H1 (cell line): ENCODE measurements around the gene DIDO1. TPM values are rescaled to one million over a fixed set of nuclear protein-coding genes. Genes with fewer than 3 reads are reported as not detected.

Source experiments
- BACH1 ChIP-seq: IDR thresholded peaks from 2 replicates; pipeline ENCODE4 v1.6.1; 2012; ENCODE audit warnings: low read length, improper control_type of control experiment
- JUN ChIP-seq: IDR thresholded peaks from 2 replicates; pipeline ENCODE4 v1.6.1; 2011; ENCODE audit warnings: low read depth, mild to moderate bottlenecking, improper control_type of control experiment, low read length
- KDM4A ChIP-seq: IDR thresholded peaks from one replicate; pipeline ENCODE4 v1.7.1; 2012; ENCODE audit warnings: low read depth, mild to moderate bottlenecking, moderate library complexity, low read length, inconsistent platforms; ENCODE audit not compliant: severe bottlenecking
- NANOG ChIP-seq: IDR thresholded peaks from 2 replicates; pipeline ENCODE4 v1.6.1; 2011; ENCODE audit warnings: low read length, low read depth, mild to moderate bottlenecking, inconsistent platforms; ENCODE audit not compliant: insufficient read depth, poor library complexity, severe bottlenecking
- NRF1 ChIP-seq: IDR thresholded peaks from 2 replicates; pipeline ENCODE4 v1.6.1; 2011; ENCODE audit warnings: mild to moderate bottlenecking, low read depth, low read length, improper control_type of control experiment
- POU5F1 ChIP-seq: IDR thresholded peaks from 2 replicates; pipeline ENCODE4 v1.6.1; 2011; ENCODE audit warnings: low read depth, mild to moderate bottlenecking, low read length, moderate library complexity
- RXRA ChIP-seq: IDR thresholded peaks from 2 replicates; pipeline ENCODE4 v1.6.1; 2011; ENCODE audit warnings: low read depth, mild to moderate bottlenecking, low read length, moderate library complexity; ENCODE audit not compliant: insufficient read depth
- ZNF274 ChIP-seq: IDR thresholded peaks from 2 replicates; pipeline ENCODE4 v1.7.0; 2012; ENCODE audit warnings: low read length, borderline replicate concordance; ENCODE audit errors: extremely low read depth
- polyA plus RNA-seq, 7 experiments: library from polyadenylated mRNA; depleted of rRNA in 3 of 7; stranded (reverse) in 5 of 7; unstranded in 2 of 7; fragments of >200 nt in 5 of 7; fragments of 200-250 nt in 2 of 7; gene quantifications; 1 replicate in 5 of 7; 2 replicates in 1 of 7; 4 replicates in 1 of 7; pipeline versions ENCODE4 v1.2.1 to v1.2.3, GENCODE V29; 2011 to 2013; ENCODE audit warnings: missing spikeins in 2 of 7, mixed read lengths in 2 of 7
- total RNA-seq: library from RNA; stranded (reverse); fragmentation: NEBNext Ultra II Directional; extraction: Animal tissue kit (Norgen Biotek cat#: 25700); gene quantifications from 2 replicates; pipeline ENCODE4 v1.2.1, GENCODE V29; 2021
- TF ChIP-seq, protein P1 (sequence below): IDR thresholded peaks from 2 replicates; pipeline ENCODE4 v1.6.1; 2012; ENCODE audit warnings: inconsistent platforms

Gene DIDO1
- total and polyA plus RNA-seq, 2 of the 8 experiments (the other 6 are each of a cell fraction or from before 2014, with no cell fraction given), result 53.6 to 82.8 TPM

DNA sequence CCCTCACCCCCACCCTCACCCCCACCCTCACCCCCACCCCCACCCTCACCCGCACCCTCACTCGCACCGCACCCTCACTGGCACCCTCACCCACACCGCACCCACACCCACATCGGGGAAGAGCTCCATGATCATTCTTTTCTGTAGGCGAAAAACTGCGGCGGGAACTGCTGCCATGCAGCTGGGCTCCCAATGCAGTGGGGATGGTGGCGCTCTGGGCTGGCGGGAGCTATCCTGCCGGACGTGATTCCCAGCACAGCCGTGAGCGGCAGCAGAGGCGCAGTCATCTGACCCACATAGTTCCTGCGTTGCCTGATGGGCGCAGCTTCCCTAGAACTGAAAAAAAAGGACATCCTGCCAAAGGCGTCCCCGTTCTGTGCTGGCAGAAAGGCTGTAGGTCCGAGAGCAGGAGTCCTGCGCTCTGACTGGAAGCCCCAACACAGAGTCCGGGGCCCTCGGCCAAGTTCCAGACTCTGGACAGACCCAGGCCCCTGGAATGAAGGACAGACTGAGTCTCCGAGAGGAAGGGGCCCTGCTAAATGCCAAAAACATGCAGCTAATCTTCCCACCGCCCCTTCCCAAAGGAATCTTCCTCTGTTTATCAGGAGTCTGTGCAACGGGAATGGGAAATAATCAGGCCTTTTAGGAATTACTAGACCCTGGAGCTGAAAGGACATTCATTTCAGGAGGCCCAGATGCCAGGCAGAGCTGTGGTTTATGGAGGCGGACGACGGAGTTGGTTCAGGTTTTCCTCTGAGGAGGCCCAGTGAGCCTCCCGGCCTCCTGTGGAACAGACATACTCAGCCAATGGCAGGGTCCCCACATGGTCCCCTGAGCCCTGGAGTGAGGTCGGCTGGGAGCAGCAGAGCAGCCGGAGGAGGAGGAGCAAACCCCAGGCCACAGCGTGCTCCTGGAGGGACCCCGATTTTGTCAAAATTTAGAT lies 50.6 kb downstream of the DIDO1 start (continued):
- TF ChIP-seq BACH1 (no peak), ZNF274 (no peak), KDM4A (no peak), NRF1 (no peak), NANOG (no peak), RXRA (no peak), POU5F1 (no peak), JUN (no peak)
- TF ChIP-seq, protein P1, sequence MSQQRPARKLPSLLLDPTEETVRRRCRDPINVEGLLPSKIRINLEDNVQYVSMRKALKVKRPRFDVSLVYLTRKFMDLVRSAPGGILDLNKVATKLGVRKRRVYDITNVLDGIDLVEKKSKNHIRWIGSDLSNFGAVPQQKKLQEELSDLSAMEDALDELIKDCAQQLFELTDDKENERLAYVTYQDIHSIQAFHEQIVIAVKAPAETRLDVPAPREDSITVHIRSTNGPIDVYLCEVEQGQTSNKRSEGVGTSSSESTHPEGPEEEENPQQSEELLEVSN, result 0 out of 2 replicates have a peak, but pooled peaks have one; percentile 23
